Caco-2 (cell line): ENCODE results near the gene TTC28. TPM values are rescaled to one million over a fixed set of nuclear protein-coding genes. Genes with fewer than 3 reads are reported as not detected.
"Not testable (repeated sequence)": the region's sequence is repeated elsewhere in the genome, so short reads cannot be mapped to it uniquely, and the experiment has no call there.

Experiments
- BruUV-seq: library from RNA; stranded (reverse); fragments of 400-500 nt; replicated peaks from 2 replicates; lab custom pipeline; 2021; lab: Mats Ljungman, UMichigan
- CTCF ChIA-PET: fragments of 300-600 bp; sonication (Branson Sonifier 250); formaldehyde crosslinking; loops from one replicate; lab custom pipeline; 2022; ENCODE audit warnings: antibody characterized with exemption; lab: Charles Lee
- POLR2A ChIA-PET: fragments of 300-600 bp; sonication (Branson Sonifier 250); formaldehyde crosslinking; loops from one replicate; lab custom pipeline; 2022; ENCODE audit warnings: antibody characterized with exemption; lab: Charles Lee
- DNase-seq, 2 experiments: peaks; one replicate each; pipeline versions ENCODE4 v3.0.0 to v3.0.0-alpha.2; 2020 to 2022
- H3K27me3 ChIP-seq: replicated peaks from 2 replicates; pipeline ENCODE4 v1.6.0; 2011; ENCODE audit warnings: low read length; ENCODE audit not compliant: control insufficient read depth, insufficient read depth
- H3K36me3 ChIP-seq: 2 replicates; pipeline ENCODE4 v1.5.1; 2011; ENCODE audit warnings: low read length; ENCODE audit not compliant: control insufficient read depth, insufficient read depth
- H3K4me1 ChIP-seq: fragments of 250-450 bp; sonication (Bioruptor Pico); 2 replicates; pipeline ENCODE4 v1.5.1; 2020; ENCODE audit warnings: mild to moderate bottlenecking
- H3K4me3 ChIP-seq: 2 replicates; pipeline ENCODE4 v1.5.1; 2011; ENCODE audit warnings: low read depth, mild to moderate bottlenecking, control low read depth, low read length
- H3K9me3 ChIP-seq: fragments of 250-450 bp; sonication (Bioruptor Pico); 2 replicates; pipeline ENCODE4 v1.5.1; 2020; ENCODE audit warnings: mild to moderate bottlenecking, moderate library complexity
- H3K27ac Mint-ChIP-seq: one replicate; pipeline ENCODE4 v1.8.0; 2022; ENCODE audit warnings: mixed read lengths; ENCODE audit not compliant: unreplicated experiment
- H3K27me3 Mint-ChIP-seq: one replicate; pipeline ENCODE4 v1.8.0; 2022; ENCODE audit warnings: mixed read lengths; ENCODE audit not compliant: insufficient read depth, unreplicated experiment
- H3K36me3 Mint-ChIP-seq: one replicate; pipeline ENCODE4 v1.8.0; 2022; ENCODE audit warnings: mild to moderate bottlenecking, mixed read lengths; ENCODE audit not compliant: insufficient read depth, unreplicated experiment
- H3K4me1 Mint-ChIP-seq: one replicate; pipeline ENCODE4 v1.8.0; 2022; ENCODE audit warnings: low read depth, mixed read lengths; ENCODE audit not compliant: unreplicated experiment
- H3K4me3 Mint-ChIP-seq: one replicate; pipeline ENCODE4 v1.8.0; 2022; ENCODE audit warnings: mild to moderate bottlenecking, moderate library complexity, mixed read lengths; ENCODE audit not compliant: unreplicated experiment
- H3K9me3 Mint-ChIP-seq: one replicate; pipeline ENCODE4 v1.8.0; 2022; ENCODE audit warnings: mixed read lengths; ENCODE audit not compliant: unreplicated experiment
- intact Hi-C: fragments of 100-400 bp; cut with micrococcal nuclease; formaldehyde crosslinking; loops from one replicate; pipeline ENCODE4 v1.10.0; 2022; ENCODE audit not compliant: unreplicated experiment
- total RNA-seq: library from RNA; stranded (reverse); gene quantifications from 2 replicates; pipeline ENCODE4 v1.2.3, GENCODE V29; 2022
- TF ChIP-seq, protein P1 (sequence below), 2 experiments: fragments of 200-600 bp in 1 of 2; IDR thresholded peaks; 1 replicate in 1 of 2; 2 replicates in 1 of 2; pipeline versions ENCODE4 v1.5.1 to v1.8.0; 2011 to 2022; ENCODE audit warnings: antibody characterized with exemption in 1 of 2, control low read depth in 1 of 2, inconsistent platforms in 1 of 2, low read depth in 1 of 2, low read length in 1 of 2, mild to moderate bottlenecking in 1 of 2, moderate library complexity in 1 of 2; ENCODE audit not compliant: insufficient read depth in 1 of 2, severe bottlenecking in 1 of 2, unreplicated experiment in 1 of 2

TTC28 gene
- total RNA-seq, 1 experiment from 2014 or later: 12.0 TPM

DNA sequence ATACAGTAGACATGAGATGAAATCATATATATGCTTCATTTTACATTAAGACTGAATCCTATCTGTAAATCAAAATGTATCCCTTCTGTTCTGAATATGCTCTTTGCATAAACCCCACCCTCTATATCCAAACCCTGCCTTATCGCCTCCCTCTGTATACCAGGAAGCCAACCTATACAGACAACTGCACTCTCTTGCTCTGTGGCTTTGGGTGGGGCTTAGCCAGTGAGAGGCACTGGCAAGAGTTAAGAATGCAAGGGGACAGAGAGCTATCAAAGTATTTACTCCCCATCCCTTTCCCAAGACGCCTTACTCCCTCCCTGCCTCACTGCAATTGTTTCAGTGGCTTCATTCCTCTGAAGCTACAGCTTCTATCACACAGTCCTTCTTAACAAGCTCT is 309.8 kb downstream of the TTC28 start:
- DNase-seq: no peak
- H3K36me3 ChIP-seq: no peaks in the 10 kb centered on the region
- TF ChIP-seq, protein P1, sequence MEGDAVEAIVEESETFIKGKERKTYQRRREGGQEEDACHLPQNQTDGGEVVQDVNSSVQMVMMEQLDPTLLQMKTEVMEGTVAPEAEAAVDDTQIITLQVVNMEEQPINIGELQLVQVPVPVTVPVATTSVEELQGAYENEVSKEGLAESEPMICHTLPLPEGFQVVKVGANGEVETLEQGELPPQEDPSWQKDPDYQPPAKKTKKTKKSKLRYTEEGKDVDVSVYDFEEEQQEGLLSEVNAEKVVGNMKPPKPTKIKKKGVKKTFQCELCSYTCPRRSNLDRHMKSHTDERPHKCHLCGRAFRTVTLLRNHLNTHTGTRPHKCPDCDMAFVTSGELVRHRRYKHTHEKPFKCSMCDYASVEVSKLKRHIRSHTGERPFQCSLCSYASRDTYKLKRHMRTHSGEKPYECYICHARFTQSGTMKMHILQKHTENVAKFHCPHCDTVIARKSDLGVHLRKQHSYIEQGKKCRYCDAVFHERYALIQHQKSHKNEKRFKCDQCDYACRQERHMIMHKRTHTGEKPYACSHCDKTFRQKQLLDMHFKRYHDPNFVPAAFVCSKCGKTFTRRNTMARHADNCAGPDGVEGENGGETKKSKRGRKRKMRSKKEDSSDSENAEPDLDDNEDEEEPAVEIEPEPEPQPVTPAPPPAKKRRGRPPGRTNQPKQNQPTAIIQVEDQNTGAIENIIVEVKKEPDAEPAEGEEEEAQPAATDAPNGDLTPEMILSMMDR (IDR thresholded peaks at IDR 0.05; ENCODE audit: insufficient read depth in 1 of 2, low read depth in 1 of 2, low read length in 1 of 2, severe bottlenecking in 1 of 2, unreplicated experiment in 1 of 2): no peak
- H3K4me1 Mint-ChIP-seq: no peaks in the 10 kb centered on the region
- no peaks in the 10 kb centered on the region for H3K9me3 Mint-ChIP-seq
- no TSS peak for BruUV-seq
- intact Hi-C loops: no loop called here
- ChIA-PET POLR2A (no interaction called here), CTCF (no interaction called here)
- H3K9me3 ChIP-seq: 0 out of 2 replicates have a peak, but pooled peaks cover 2% of the 10 kb centered on the region
- no peaks in the 10 kb centered on the region for H3K27me3 ChIP-seq
- H3K4me3 ChIP-seq: no peak overlapping the region
- no peaks in the 10 kb centered on the region for H3K36me3 Mint-ChIP-seq
- H3K27me3 Mint-ChIP-seq: peaks cover 3% of the 10 kb centered on the region
- H3K27ac Mint-ChIP-seq: no peak overlapping the region
- no peak overlapping the region for H3K4me3 Mint-ChIP-seq
- no peaks in the 10 kb centered on the region for H3K4me1 ChIP-seq

DNA sequence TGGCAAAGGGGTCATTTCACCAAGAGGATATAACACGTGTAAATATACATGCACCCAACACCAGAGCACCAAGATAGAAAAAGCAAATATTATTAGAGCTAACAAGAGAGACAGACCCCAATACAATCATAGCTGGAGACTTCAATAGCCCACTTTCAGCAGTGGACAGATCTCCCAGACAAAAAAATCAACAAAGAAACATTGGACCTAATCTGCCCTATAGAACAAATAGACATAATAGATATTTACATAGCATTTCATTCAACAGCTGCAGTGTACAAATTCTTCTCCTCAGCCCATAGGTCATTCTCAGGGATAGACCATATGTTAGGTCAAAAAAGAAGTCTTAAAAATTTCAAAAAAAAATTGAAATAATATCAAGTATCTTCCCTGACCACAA is 312.8 kb downstream of the TTC28 start:
- no peak overlapping the region for H3K4me3 Mint-ChIP-seq
- DNase-seq: no peak
- BruUV-seq: no TSS peak
- H3K9me3 Mint-ChIP-seq: peaks cover 11% of the 10 kb centered on the region
- Histone ChIP-seq H3K36me3 (no peaks in the 10 kb centered on the region), H3K4me3 (no peak overlapping the region), H3K4me1 (no peaks in the 10 kb centered on the region), H3K27me3 (no peaks in the 10 kb centered on the region), H3K9me3 (peaks cover 10% of the 10 kb centered on the region; the same call in 1 of the 2 replicates)
- TF ChIP-seq, protein P1 (IDR thresholded peaks at IDR 0.05; ENCODE audit: insufficient read depth in 1 of 2, low read depth in 1 of 2, low read length in 1 of 2, severe bottlenecking in 1 of 2, unreplicated experiment in 1 of 2): no peak
- intact Hi-C loops: no loop called here
- peaks cover 4% of the 10 kb centered on the region for H3K36me3 Mint-ChIP-seq
- H3K27me3 Mint-ChIP-seq: no peaks in the 10 kb centered on the region
- ChIA-PET CTCF (no interaction called here), POLR2A (interaction anchor here (0.6 kb wide), 1 partner anchor 519 kb away, joined by 3 read pairs; no protein-coding TSS in a partner anchor)
- no peak overlapping the region for H3K27ac Mint-ChIP-seq
- no peaks in the 10 kb centered on the region for H3K4me1 Mint-ChIP-seq

DNA sequence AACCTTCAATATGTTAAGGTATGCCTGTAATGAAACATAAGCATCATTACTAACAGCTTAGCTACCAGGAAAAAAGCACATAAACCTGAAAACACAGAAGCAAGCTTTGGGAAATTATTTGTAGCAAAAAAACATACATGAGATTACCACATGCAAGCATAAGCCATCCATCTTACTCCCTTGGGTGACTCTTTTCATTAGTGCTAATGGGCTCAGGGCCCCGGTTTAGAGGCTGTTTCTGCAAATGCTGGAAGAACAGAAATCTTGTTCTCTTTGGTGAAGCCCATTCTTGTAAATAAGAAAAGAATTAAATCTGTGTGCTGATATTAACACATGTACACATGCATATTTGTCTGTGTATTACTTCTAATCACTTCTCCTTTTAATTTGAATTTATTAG is 314.3 kb downstream of the TTC28 start:
- intact Hi-C loops: no loop called here
- Mint-ChIP-seq H3K4me3 (no peak overlapping the region), H3K27me3 (no peaks in the 10 kb centered on the region), H3K9me3 (peaks cover 12% of the 10 kb centered on the region), H3K4me1 (no peaks in the 10 kb centered on the region), H3K36me3 (peaks cover 4% of the 10 kb centered on the region), H3K27ac (no peak overlapping the region)
- Histone ChIP-seq H3K27me3 (no peaks in the 10 kb centered on the region), H3K4me3 (no peak overlapping the region), H3K4me1 (no peaks in the 10 kb centered on the region), H3K36me3 (no peaks in the 10 kb centered on the region), H3K9me3 (peaks cover 8% of the 10 kb centered on the region; the same call in 1 of the 2 replicates)
- ChIA-PET CTCF (no interaction called here), POLR2A (no interaction called here)
- TF ChIP-seq, protein P1 (IDR thresholded peaks at IDR 0.05; ENCODE audit: insufficient read depth in 1 of 2, low read depth in 1 of 2, low read length in 1 of 2, severe bottlenecking in 1 of 2, unreplicated experiment in 1 of 2): no peak
- DNase-seq: no peak
- BruUV-seq: no TSS peak

DNA sequence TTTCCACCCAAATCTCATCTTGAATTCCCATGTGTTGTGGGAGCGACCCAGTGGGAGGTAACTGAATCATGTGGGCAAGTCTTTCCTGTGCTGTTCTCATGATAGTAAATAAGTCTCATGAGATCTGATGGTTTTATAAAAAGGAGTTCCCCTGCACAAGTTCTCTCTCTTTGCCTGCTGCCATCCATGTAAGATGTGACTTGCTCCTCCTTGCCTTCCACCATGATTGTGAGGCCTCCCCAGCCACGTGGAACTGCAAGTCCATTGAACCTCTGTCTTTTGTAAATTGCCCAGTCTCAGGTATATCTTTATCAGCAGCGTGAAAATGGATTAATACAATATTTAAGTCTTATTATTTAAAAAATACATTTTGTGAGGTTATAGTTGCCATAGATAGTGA is 315.5 kb downstream of the TTC28 start:
- intact Hi-C loops, DNase-seq, H3K27me3 ChIP-seq, H3K27ac Mint-ChIP-seq, H3K4me1 ChIP-seq, CTCF ChIA-PET, H3K27me3 Mint-ChIP-seq, H3K4me1 Mint-ChIP-seq, H3K4me3 Mint-ChIP-seq, H3K9me3 ChIP-seq, H3K4me3 ChIP-seq, H3K36me3 Mint-ChIP-seq, H3K36me3 ChIP-seq, BruUV-seq, POLR2A ChIA-PET: not testable (repeated sequence)
- peaks cover 12% of the 10 kb centered on the region for H3K9me3 Mint-ChIP-seq
